SK-N-SH treated with all-trans-retinoic acid at 6 μM for 48 hours (cell line): Measurements from ENCODE around the gene EPDR1.

ENCODE experiments used
- ATAC-seq: fragments of 200-7000 bp; cut with Tn5 transposase; 3 replicates; pipeline ENCODE4 v1.9.1; 2020; ENCODE audit warnings: mild to moderate bottlenecking, moderate library complexity
- ARNTL ChIP-seq: fragments of 450-650 bp; formaldehyde crosslinking; IDR thresholded peaks from 2 replicates; pipeline ENCODE4 v1.5.0; 2020; ENCODE audit warnings: low read depth, mild to moderate bottlenecking, moderate library complexity, borderline replicate concordance
- BACH2 ChIP-seq: fragments of 250-450 bp; sonication (Bioruptor Pico); IDR thresholded peaks from 2 replicates; pipeline ENCODE4 v1.9.0; 2021; ENCODE audit warnings: mild to moderate bottlenecking, borderline replicate concordance
- CREB5 ChIP-seq: fragments of 250-450 bp; sonication (Bioruptor Pico); IDR thresholded peaks from 2 replicates; pipeline ENCODE4 v1.5.1; 2020; ENCODE audit warnings: low read depth, mild to moderate bottlenecking, moderate library complexity
- CSDC2 ChIP-seq: fragments of 250-450 bp; sonication (Bioruptor Pico); IDR thresholded peaks from 2 replicates; pipeline ENCODE4 v1.5.0; 2020; ENCODE audit warnings: mild to moderate bottlenecking, moderate library complexity
- CSRNP3 ChIP-seq: fragments of 250-450 bp; sonication (Bioruptor Pico); IDR thresholded peaks from 2 replicates; pipeline ENCODE4 v1.5.1; 2021; ENCODE audit warnings: mild to moderate bottlenecking, moderate library complexity
- ESRRG ChIP-seq: fragments of 250-450 bp; sonication (Bioruptor Pico); IDR thresholded peaks from 2 replicates; pipeline ENCODE4 v1.6.1; 2021; ENCODE audit warnings: mild to moderate bottlenecking
- GLIS3 ChIP-seq: fragments of 250-450 bp; sonication (Bioruptor Pico); IDR thresholded peaks from 2 replicates; pipeline ENCODE4 v1.5.0; 2020; ENCODE audit warnings: mild to moderate bottlenecking, moderate library complexity
- ISL1 ChIP-seq: fragments of 250-450 bp; sonication (Bioruptor Pico); IDR thresholded peaks from 2 replicates; pipeline ENCODE4 v2.1.2; 2022; ENCODE audit warnings: mild to moderate bottlenecking, moderate library complexity
- PATZ1 ChIP-seq: fragments of 250-450 bp; sonication (Bioruptor Pico); IDR thresholded peaks from 2 replicates; pipeline ENCODE4 v1.8.0; 2020; ENCODE audit warnings: mild to moderate bottlenecking, moderate library complexity, borderline replicate concordance
- POU6F1 ChIP-seq: fragments of 250-450 bp; sonication (Bioruptor Pico); IDR thresholded peaks from 2 replicates; pipeline ENCODE4 v1.8.0; 2021; ENCODE audit warnings: low read depth, mild to moderate bottlenecking, moderate library complexity, borderline replicate concordance
- PPARA ChIP-seq: fragments of 250-450 bp; sonication (Bioruptor Pico); IDR thresholded peaks from 2 replicates; pipeline ENCODE4 v1.5.0; 2020; ENCODE audit warnings: mild to moderate bottlenecking, borderline replicate concordance
- RARB ChIP-seq: fragments of 250-450 bp; sonication (Bioruptor Pico); IDR thresholded peaks from 2 replicates; pipeline ENCODE4 v1.8.0; 2021; ENCODE audit warnings: mild to moderate bottlenecking, moderate library complexity
- SNAI2 ChIP-seq: fragments of 250-450 bp; sonication (Bioruptor Pico); IDR thresholded peaks from 2 replicates; pipeline ENCODE4 v1.5.0; 2020; ENCODE audit warnings: mild to moderate bottlenecking, moderate library complexity
- TCF4 ChIP-seq: fragments of 250-450 bp; sonication (Bioruptor Pico); IDR thresholded peaks from 2 replicates; pipeline ENCODE4 v1.8.0; 2021; ENCODE audit warnings: mild to moderate bottlenecking, moderate library complexity, borderline replicate concordance
- TOX ChIP-seq: fragments of 250-450 bp; sonication (Bioruptor Pico); IDR thresholded peaks from 2 replicates; pipeline ENCODE4 v1.8.0; 2021; ENCODE audit warnings: mild to moderate bottlenecking, moderate library complexity, borderline replicate concordance
- TSHZ2 ChIP-seq: fragments of 250-450 bp; sonication (Bioruptor Pico); IDR thresholded peaks from 2 replicates; pipeline ENCODE4 v1.5.0; 2020; ENCODE audit warnings: mild to moderate bottlenecking, moderate library complexity
- ZC3H10 ChIP-seq: fragments of 250-450 bp; sonication (Bioruptor Pico); IDR thresholded peaks from 2 replicates; pipeline ENCODE4 v1.5.1; 2021; ENCODE audit warnings: mild to moderate bottlenecking, moderate library complexity
- ZFP30 ChIP-seq: fragments of 450-650 bp; formaldehyde crosslinking; IDR thresholded peaks from 2 replicates; pipeline ENCODE4 v1.5.0; 2022; ENCODE audit warnings: mild to moderate bottlenecking, moderate library complexity
- ZNF70 ChIP-seq: fragments of 450-650 bp; formaldehyde crosslinking; IDR thresholded peaks from 2 replicates; pipeline ENCODE4 v1.5.0; 2020; ENCODE audit warnings: mild to moderate bottlenecking, moderate library complexity
- ZNF8 ChIP-seq: fragments of 450-650 bp; formaldehyde crosslinking; IDR thresholded peaks from 2 replicates; pipeline ENCODE4 v1.5.0; 2020; ENCODE audit warnings: mild to moderate bottlenecking, moderate library complexity

The EPDR1 gene

GRCh38 chr7:37928878-37929277 is 8.4 kb downstream of the EPDR1 start:
- no peak for ATAC-seq
- no peak for TF ChIP-seq BACH2 (CRISPR knock-in tag)
- TF ChIP-seq GLIS3, result no peak
- no peak for TF ChIP-seq CSDC2
- no peak for TF ChIP-seq POU6F1 (CRISPR knock-in tag)
- no peak for TF ChIP-seq ZNF70
- TF ChIP-seq PPARA, result no peak
- no peak for TF ChIP-seq TCF4 (CRISPR knock-in tag)
- no peak for TF ChIP-seq PATZ1 (CRISPR knock-in tag)
- no peak for TF ChIP-seq CREB5
- TF ChIP-seq ZNF8 (CRISPR knock-in tag), result no peak
- TF ChIP-seq CSRNP3 (CRISPR knock-in tag), result no peak
- no peak for TF ChIP-seq SNAI2 (CRISPR knock-in tag)
- no peak for TF ChIP-seq TOX (CRISPR knock-in tag)
- no peak for TF ChIP-seq ZC3H10 (CRISPR knock-in tag)
- TF ChIP-seq TSHZ2, result no peak
- TF ChIP-seq RARB, result no peak
- no peak for TF ChIP-seq ESRRG (CRISPR knock-in tag)
- TF ChIP-seq ZFP30, result no peak

- TF ChIP-seq ZFP30, result no peak
- no peak for ATAC-seq
Observed at GRCh38 chr7:37930226-37930948, 9.9 kb downstream of the EPDR1 start.

- no peak for TF ChIP-seq GLIS3
- no peak for TF ChIP-seq PATZ1 (CRISPR knock-in tag)
- no peak for TF ChIP-seq BACH2 (CRISPR knock-in tag)
- no peak for TF ChIP-seq RARB
- no peak for TF ChIP-seq CREB5
- no peak for TF ChIP-seq TSHZ2
- no peak for TF ChIP-seq ZNF8 (CRISPR knock-in tag)
- no peak for TF ChIP-seq ESRRG (CRISPR knock-in tag)
- TF ChIP-seq PPARA, result no peak
- TF ChIP-seq ARNTL, result no peak
- no peak for TF ChIP-seq TOX (CRISPR knock-in tag)
- TF ChIP-seq ZFP30, result no peak
- TF ChIP-seq ISL1, result no peak
- TF ChIP-seq, all 23 proteins: peak for 0
- no peak for ATAC-seq
Observed at GRCh38 chr7:37932543-37932942, 12.1 kb downstream of the EPDR1 start.
